Left cardiac atrium (tissue), 4 donors: Measurements from ENCODE around the gene HEBP1. TPM values are rescaled to one million over a fixed set of nuclear protein-coding genes. Genes with fewer than 3 reads are reported as not detected.

ENCODE experiments used
- ATAC-seq, 2 donors: fragments of 200-7000 bp; cut with Tn5 transposase; one replicate each; pipeline ENCODE4 v1.9.1; 2020; ENCODE audit warnings: mild to moderate bottlenecking in 2 of 2, moderate library complexity in 2 of 2
- DNase-seq: peaks from one replicate; pipeline ENCODE4 v3.0.0-alpha.2; 2020
- intact Hi-C, 2 donors: fragments of 100-400 bp; cut with DNase I; formaldehyde crosslinking; loops; one replicate each; pipeline versions ENCODE4 v1.14.1 to v1.15.1; 2022 to 2023
- total RNA-seq, 2 donors: library from RNA; stranded (reverse); fragmentation: NEBNext Ultra II Directional; extraction: Animal tissue kit (Norgen Biotek cat#: 25700); gene quantifications; one replicate each; pipeline ENCODE4 v1.2.1, GENCODE V29; 2021
- donor health status: DM: no; HTN: yes; CAD: no.
- donor health status: DM: no; HTN: yes; CAD: no; lungs with severe emphysema.
- donor health status: DM: yes; HTN: yes; CAD: no.
- donor health status: Dilated cardiomyopathy.

HEBP1 gene
- total RNA-seq, 2 donors from 2014 or later, result 57.5 to 65.1 TPM

DNA sequence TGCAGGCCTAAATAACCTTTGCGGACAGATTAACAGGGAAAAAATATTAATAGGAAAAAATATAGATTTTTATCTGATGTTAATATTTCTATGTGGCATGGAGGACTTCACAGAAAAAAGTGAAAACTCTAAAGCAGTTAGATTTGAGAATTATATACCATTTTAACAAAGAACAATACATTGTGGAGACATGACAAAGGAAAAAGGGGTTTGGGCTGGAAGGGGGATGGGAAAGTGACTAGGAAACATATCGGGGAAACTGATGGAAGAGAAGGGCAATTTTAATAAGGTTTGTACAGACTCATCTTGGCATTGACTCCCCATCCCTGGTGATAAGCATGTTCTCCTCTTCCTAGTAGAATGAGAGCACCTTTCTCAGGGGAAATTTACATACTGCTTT lies 27.0 kb downstream of the HEBP1 start:
- DNase-seq, result no peak
- no peak for ATAC-seq
- intact Hi-C loops, result no loop called here

DNA sequence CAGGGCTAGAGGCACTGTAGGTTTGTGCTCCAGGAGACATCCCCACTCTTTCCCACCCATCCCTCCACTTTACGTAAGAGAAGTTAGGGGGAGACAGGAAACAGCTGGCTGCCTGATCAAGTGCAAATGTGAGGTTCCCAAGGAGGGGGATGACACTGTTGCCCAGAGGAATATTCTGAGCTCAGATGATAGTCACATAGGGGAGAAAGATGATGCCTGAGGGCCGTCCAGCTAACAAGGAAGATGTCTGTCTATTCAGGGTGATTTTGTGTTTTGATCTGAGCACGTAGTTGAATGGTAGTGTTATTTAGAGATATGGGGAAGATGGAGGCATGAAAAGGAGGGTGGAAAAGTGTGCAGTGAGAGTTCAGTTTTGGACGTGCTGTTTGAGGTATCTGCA lies 34.2 kb downstream of the HEBP1 start:
- intact Hi-C loops, result no loop called here
- no peak for DNase-seq
- ATAC-seq, result no peak

GRCh38 chr12:12964255-12964654 lies 35.8 kb downstream of the HEBP1 start:
- ATAC-seq (no peak), DNase-seq (no peak)
- intact Hi-C loops, result no loop called here

DNA sequence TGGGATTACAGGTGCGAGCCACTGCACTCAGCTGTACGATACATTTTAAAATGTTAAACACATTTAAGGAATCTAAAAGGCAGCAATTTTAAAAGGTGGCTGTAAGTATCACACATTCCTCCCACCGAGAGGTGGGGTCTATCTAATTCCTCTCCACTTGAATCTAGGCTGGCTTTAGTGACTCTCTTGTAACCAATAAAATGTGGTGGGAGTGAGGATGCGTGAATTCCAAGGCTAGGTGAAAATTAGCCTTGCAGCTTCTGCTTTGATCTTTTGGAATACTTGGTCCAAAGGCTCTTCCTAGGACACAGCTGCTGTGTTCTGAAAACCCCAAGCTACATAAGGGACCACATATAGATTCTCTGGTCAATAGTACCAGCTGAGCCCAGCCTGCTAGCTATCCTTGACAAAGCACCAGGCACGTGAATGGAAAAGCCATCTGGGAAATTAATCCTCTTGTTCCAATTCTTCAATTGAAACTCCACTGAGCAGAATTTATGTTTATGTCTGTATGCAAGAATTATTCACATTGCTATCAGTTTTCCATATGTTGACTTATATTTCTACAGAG lies 39.3 kb downstream of the HEBP1 start:
- intact Hi-C loops, result no loop called here
- DNase-seq (no peak), ATAC-seq (no peak)

- ATAC-seq, result no peak
- no peak for DNase-seq
- intact Hi-C loops, result no loop called here
Observed at GRCh38 chr12:12958886-12959285, 41.2 kb downstream of the HEBP1 start.

DNA sequence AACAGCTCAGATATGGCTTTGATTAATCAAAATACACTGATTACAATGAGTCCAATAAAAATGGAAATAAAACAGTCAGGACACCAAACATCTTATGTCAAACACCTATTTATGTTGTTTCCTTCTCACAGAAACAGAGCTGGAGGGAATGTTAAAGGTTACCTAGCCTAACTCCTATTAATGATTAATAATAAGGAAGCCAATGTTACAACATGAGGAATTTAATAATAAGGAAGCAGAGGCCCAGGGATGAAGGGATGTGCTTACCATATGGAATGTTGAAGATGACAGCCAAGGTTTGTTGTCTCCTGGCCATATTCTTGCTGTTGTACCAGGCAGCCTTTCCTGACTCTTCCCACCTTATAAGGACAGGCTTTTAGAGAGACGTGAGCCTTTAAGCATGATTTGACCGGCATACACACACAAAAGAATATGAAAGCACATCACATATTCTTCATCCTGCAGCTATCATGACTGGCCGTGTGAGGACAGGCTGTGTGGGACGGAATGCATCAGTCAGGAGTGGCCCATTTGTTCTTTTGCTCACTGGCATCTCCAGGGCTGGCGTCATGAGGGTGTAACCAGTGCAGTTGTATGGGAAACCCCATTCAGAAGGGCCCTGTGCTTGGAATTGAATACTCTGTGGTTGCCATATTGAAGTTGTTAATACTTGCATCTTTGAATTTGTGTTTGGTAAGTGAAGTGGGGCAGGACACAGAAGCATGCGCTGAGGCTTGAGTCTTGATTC lies 45.0 kb downstream of the HEBP1 start:
- no peak for DNase-seq
- intact Hi-C loops, result no loop called here
- ATAC-seq, result no peak

DNA sequence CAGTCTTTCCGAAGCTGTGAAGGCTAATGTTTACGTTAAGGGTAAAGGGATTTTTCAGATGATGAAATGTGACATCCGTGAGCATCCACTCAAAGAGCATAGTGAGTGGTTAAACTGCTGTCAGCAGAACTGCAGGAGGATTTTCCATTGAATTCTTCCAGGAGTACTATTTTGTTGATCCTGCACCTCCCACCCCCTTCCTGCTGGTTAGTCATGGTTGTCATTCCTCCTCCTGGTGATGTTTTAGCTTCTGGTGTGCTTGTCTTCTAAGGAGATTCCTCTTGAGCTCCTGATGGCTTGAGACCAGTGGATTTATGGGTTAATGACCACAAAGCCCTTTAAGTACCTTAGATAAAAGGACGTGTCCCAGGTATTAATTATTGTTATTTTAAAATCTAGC lies 45.7 kb downstream of the HEBP1 start:
- ATAC-seq, result no peak
- DNase-seq, result no peak
- intact Hi-C loops, result no loop called here

- intact Hi-C loops, result no loop called here
- ATAC-seq (no peak), DNase-seq (no peak)
Observed at GRCh38 chr12:12952036-12952435, 48.0 kb downstream of the HEBP1 start, which contains the start of gene GPRC5D. GPRC5D (minus strand) TSS chr12:12952170; CDS start chr12:12950384, 1,786 bp downstream.

GRCh38 chr12:12951504-12951903 lies 48.6 kb downstream of the HEBP1 start:
- DNase-seq, result no peak
- no peak for ATAC-seq
- intact Hi-C loops, result no loop called here

- DNase-seq, result no peak
- ATAC-seq, result no peak
- intact Hi-C loops, result no loop called here
Observed at GRCh38 chr12:12947902-12948301, 52.2 kb downstream of the HEBP1 start.

- no peak for DNase-seq
- intact Hi-C loops, result no loop called here
- ATAC-seq, result no peak
Observed at GRCh38 chr12:12946686-12947355, 53.2 kb downstream of the HEBP1 start.

GRCh38 chr12:12945591-12945990 lies 54.5 kb downstream of the HEBP1 start:
- ATAC-seq, result no peak
- DNase-seq, result no peak
- intact Hi-C loops, result no loop called here

- ATAC-seq (no peak), DNase-seq (no peak)
- intact Hi-C loops, result no loop called here
Observed at GRCh38 chr12:12943586-12944260, 56.3 kb downstream of the HEBP1 start.

DNA sequence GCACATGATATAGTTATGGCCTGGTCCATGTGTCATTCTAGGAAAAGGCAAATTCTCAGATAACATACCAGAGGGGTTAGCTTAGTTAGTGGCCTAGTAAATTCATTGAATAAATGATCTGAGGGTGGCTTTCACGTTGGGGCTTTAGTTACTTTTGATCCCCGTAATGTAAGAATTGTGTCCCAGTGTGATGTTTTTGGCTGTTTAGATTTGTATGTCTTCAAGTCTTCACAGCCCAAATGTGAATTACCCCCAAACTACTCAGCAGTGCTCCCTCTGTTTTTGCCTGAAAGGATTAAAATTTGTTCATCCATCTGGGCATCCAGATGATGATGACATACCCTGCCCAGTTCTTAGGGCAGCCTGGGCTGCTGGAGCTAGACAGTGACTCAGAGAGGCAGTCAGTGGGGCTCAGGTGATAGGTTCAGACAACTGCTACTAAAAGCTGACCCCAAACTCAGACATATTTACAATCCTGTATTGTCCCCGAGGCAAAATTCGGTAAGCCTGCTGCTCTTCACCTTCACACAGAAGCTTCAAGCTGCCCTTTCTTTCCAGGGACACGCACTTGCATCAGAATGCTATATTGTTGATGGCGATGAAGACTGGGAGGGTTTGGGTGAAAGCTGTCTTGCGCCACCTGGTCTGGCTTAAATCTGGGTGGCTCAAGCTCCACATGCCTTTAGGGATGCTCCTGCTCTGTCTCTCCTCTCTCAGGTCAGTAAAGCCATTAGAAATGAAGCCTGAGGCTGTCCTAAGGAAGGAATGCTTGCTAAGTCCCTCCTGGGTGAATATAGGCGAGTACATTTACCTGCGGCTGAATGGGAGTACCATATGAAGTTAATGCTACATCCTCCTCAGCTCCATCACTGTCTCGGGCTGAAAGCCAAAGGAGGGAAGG lies 58.4 kb downstream of the HEBP1 start:
- DNase-seq (no peak), ATAC-seq (no peak)
- intact Hi-C loops, result no loop called here

GRCh38 chr12:12939888-12940287 lies 60.2 kb downstream of the HEBP1 start:
- intact Hi-C loops, result no loop called here
- DNase-seq (no peak), ATAC-seq (no peak)

DNA sequence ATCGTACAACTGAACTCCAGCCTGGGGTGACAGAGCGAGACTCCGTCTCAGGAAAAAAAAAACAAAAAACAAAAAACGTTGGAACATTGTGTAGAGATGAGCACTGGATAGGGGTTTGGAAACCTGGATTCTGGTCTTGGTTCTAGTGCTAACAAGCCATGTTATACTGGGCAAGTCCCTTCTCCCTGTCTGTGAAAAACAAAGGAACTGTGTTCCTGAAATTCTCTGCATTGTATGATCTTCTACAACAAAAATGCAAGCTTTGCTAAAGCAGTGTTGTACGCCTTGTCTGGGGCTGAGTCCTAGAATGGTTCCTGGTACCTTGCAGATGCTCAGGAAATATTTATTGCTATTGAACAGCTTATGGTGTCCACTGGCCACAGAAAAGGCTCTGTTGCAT lies 61.5 kb downstream of the HEBP1 start:
- intact Hi-C loops, result no loop called here
- no peak for DNase-seq
- ATAC-seq, result no peak

- intact Hi-C loops, result no loop called here
- no peak for ATAC-seq
Observed at GRCh38 chr12:12936983-12937491, 63.0 kb downstream of the HEBP1 start.

DNA sequence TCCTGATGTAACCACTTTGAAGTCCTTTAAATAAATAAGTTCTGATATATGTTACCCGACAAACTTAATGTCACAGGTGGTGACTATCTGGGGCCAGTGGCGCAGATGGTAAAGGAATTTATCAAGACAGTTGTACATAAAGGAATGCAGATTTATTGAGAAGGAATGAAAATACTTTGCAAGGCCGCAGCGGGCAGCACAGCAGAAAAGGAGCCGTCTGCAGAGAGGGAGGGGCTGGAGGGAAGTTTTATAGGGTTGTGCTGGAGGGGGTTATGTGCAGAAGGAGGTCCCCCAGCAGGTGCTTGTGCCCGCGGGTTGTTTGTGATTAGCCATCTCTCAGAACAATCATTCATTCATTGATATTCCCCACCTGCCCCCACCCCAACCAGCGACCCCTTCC lies 65.5 kb downstream of the HEBP1 start:
- intact Hi-C loops, result no loop called here
- no peak for DNase-seq
- ATAC-seq, result no peak

More at GRCh38 chr12:12936983-12937491, 63.0 kb downstream of the HEBP1 start:
- no peak for DNase-seq

- DNase-seq, result no peak
- no peak for ATAC-seq
- intact Hi-C loops, result no loop called here
Observed at GRCh38 chr12:12933742-12934141, 66.3 kb downstream of the HEBP1 start.
